NCI-H1092 (cell line): ENCODE results near the gene TNNT3.

ENCODE experiments used
- DNase-seq: peaks from one replicate; lab custom pipeline; 2025; lab: John Stamatoyannopoulos, UW

The TNNT3 gene

DNA sequence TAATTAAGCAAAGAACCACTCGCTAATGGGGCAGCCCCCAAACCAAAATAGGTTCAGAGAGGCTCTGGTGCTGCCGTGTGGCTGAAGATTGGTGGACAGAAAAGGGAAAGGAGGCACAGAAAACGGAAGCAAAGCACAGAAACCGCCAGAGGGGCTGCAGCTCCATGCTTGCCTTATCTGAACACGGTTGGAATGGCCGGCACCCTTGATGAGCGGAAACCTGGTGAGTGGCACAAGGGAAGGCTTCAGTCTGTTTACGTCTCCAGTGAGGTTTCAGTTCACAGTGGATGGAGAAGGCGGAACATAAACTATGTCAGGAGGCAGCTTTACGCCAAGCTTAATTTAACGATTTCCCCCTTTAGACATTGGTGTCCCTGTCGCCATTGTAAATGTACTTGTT, 22.6 kb upstream of the TNNT3 start:
- no peak for DNase-seq

- DNase-seq: no peak
Observed at GRCh38 chr11:1899090-1899489, 20.4 kb upstream of the TNNT3 start.

GRCh38 chr11:1899686-1900085, 19.8 kb upstream of the TNNT3 start:
- DNase-seq: no peak

GRCh38 chr11:1906181-1906580, 13.3 kb upstream of the TNNT3 start:
- DNase-seq: no peak

DNA sequence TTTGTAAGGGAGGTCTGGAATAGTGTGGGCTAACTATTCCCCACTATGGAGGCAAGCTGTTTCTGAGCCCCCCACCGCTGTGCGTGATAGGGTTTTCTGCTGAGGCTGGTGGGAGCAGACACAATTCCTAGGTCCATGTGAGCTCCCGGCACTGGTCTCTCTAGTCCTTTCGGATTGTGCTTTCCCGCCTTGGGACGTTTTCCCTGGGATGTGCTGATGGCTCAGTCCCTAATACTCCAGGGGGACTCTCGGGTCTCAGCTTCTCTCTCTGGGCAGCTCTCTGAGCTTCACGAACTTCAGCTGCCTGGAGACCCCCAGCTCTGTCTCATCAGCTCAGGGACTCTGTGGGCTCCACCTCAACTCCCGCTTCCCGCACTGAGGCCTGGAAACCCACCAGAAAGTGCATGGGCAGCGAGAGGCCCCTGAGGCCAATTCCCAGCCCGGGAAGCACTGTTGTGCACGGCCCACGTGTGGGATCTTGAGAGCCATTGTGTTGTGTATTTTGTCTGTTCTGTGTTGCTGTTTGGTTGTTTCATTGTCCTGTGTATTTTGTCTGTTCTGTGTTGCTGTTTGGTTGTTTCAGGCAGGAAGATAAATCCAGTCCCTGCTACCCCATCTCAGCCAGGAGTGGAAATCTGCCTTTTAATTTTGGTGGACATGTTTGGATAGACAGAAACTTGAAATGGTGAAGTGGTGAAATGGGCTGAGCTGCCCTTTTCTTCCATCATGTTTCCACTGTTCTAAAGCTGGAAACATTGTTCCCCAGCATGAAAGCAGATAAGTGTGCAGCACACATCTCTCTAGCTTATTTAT, 12.7 kb upstream of the TNNT3 start:
- DNase-seq: no peak

- no peak for DNase-seq
Observed at GRCh38 chr11:1908618-1909017, 10.9 kb upstream of the TNNT3 start.

DNA sequence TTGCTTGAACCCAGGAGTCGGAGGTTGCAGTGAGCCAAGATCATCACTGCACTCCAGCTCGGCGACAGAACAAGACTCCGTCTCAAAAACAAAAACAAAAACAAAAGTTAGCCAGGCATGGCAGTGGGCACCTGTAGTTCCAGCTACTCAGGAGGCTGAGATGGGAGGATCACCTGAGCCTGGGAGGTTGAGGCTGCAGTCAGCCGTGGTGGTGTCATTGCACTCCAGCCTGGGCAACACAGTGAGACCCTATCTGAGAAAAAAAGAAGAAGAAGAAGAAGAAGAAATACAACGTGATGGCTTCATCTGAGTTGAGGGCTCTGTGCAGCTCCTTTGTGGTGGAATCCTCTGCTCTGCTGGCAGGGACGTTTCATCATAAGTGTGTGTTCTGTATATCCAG, 10.0 kb upstream of the TNNT3 start:
- no peak for DNase-seq

DNA sequence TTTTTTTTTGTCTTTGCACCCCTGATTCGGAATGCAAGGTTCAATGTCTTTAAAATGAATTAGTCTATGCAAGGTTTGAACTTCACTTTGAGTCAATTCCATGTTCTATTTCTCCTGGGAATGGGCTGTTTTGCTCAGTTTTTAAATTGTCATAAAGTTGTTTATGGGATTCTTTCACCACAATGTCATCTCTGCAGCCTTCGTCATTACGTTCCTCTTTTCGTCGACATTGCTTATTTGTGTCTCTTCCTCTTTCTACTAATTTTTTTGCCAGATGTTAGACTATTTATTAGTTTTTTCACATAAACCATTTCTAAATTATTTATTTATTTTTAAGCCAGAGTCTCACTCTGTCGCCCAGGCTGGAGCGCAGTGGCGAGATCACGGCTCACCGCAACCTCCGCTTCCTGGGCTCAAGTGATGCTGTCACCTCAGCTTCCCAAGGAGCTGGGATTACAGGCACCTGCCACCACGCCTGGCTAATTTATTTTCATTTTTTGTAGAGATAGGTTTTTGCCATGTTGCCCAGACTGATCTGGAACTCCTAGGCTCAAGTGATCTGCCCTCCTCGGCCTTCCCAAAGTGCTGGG, 7.1 kb upstream of the TNNT3 start:
- DNase-seq: no peak

DNA sequence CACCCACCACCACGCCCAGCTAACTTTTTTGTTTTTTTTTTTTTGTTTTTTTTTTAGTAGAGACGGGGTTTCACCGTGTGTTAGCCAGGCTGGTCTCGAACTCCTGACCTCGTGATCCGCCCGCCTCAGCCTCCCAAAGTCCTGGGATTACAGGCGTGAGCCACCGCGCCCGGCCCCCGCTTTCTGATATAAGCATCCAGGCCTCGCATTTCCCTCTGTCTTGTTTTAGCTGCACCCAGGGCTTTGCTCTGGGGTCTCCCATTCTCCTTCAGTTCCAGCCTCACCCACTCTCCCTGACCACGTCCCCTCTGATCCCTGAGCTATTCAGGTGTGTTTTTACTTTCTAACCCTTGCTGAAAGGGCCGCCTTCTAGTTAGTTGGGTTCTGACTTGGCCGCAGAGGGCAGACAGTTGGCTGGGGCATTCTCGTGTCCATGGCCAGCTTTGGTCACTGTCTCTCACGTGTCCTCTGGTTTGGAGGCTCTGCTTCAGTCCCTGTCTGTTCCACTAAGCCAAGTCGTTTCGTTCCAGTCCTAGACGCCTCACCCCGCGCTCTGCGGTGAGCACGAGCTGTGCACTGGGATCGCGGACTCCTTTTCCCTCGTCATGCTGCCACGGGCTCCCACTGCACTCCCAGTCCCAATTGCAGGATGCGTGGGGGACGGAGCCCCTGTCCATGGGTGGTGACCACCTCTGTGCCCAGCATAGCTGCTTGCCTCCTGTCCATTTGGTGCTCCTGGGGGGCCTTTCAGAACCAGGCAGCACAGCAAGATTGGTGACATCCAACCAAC, 6.0 kb upstream of the TNNT3 start:
- no peak for DNase-seq

GRCh38 chr11:1915795-1916131, 3.7 kb upstream of the TNNT3 start:
- no peak for DNase-seq

- DNase-seq: no peak
Observed at GRCh38 chr11:1916132-1916985, 3.1 kb upstream of the TNNT3 start.

DNA sequence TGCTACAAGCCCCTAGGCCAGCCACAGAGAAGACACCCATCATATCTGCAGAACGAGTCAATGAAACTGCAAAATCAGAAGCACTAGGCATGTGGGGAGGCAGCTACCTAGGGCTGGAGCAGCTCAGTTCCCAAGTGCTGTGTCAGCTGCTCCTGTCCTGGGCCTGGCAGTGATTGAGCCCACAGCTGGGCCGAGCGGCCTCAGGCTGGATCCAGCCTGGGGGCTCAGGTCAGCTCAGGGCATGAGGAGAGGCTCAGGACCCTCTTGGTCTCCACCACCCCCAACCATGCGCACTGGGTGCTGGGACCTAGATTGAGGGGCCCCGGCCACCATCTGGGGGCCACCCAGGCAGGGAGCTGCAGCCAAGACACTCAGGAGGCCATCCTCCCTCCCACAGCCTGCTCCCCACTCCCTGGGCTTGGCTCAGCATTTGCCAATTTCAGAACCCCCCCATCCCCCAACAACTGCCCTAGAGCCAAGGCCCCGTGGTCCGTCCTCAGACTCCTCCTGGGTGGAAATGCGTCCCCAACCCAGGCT, 2.4 kb upstream of the TNNT3 start:
- no peak for DNase-seq

DNA sequence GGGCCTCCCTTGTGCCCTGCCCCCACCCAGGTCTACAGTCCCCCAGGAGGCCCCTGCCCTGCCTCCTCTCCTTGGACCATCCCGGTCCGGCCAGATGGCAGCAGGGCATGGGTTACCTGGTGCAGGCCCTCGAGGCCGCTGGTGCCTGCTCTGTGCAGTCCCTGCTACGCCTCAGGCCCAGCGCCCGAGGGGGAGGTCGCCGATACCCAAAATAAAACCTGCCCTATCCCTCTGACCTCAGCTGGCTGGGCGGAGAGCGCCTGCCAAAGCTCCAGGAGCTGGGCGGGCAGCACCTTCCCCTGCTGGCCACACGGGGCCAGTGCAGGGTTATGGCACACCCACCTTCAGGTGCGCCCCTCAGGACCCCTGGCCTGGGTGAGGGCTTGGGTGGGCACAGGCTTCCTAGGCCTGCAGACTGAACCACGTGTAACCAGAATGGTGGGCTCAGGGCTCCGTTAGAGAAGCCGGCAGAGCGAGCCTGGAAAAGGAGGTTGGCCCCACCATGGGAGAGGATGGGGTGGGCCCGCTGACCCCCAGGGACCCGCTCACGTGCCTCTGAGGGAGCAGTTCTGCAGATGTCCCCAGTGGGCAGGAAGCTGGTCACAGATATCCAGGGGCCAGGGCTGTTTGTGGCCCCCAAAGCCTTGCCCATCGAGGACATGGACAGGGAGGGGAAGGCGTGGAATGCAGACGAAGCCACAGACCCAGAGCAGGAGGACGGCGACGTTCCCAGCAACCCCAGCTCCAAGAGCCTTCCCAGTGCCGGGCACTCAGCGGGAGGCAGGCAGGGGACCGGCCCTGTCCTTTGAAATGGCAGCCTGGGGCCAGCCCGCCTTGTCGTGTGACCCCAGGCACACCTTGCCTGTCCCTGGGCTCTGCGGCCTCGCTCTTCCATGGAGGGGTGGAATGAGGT, 1.7 kb upstream of the TNNT3 start:
- DNase-seq: no peak

DNA sequence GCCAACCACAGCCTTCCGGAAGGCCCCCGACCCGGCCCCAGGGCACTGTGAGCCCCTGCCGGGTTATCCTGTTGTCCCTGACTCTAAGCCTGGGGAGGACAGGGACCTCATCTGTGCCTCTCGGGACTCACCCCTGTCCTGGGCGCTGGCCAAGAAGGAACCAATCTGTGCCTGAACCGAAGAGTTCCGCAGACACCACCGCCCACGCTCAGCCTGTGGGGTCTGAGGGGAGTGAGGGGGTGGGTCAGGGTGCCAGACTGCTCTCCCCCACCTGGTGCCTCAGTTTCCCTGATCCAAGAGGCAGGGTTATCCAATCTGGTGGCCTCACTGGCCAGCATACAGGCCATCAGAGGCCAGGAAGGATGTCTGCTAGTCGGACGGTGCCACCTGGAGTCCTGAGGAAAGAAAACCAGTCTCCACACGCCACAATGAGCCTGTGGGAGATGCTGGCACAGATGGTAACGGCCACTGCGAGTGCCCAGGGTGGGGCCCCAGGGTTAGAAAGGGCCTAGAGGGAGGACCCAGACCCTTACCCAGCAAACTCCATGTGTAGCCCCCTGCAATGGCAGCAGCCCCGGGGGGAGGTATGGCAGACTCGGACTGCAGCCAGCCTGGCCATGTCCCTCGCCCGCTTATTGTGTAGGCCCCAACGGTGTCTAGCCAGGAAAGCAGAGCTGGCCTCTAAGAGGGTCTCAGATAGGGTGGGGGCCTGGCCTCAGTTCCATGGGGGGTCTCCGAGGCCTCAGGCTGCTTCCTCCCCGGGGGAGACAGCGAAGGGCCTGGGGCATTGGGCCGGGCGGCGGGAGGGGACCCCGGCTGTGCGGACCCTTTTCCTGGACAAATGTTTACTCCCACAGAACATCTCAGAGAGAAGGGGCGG, 827 bp upstream of the TNNT3 start:
- no peak for DNase-seq

GRCh38 chr11:1920128-1920908, 815 bp downstream of the TNNT3 start:
- DNase-seq: no peak

DNA sequence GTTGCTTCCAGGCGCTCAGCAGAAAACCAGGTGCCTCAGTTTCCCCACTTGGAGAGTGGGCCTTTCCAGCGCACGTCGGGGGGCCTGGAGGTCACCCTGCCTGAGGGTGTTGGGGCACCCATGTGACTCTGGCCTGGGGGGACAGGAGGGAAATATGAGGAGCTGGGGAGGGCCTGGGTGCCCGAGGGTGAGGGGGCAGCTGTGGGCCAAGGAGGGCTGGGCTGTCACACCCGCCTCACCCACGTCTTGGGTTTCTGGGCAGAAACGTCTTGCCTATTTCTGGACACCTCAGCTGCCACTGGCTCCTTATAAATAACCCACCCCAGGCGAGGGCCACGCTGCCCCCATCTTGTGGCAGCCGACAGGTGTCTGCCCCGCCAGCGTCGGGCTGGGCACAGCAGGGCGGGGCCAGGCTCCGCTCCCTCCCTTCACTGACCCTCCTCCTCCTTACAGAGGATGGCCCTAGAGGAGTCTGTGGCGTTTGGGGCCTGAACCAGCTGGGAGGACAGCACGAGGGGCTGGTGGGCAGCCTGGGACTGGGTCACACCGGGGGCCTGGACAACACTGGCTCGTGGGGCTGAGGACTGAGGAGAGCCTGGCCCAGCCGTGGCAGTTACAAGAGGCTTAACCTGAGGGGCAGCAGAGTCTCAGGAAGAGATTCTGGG, 1.5 kb downstream of the TNNT3 start:
- DNase-seq: no peak

DNA sequence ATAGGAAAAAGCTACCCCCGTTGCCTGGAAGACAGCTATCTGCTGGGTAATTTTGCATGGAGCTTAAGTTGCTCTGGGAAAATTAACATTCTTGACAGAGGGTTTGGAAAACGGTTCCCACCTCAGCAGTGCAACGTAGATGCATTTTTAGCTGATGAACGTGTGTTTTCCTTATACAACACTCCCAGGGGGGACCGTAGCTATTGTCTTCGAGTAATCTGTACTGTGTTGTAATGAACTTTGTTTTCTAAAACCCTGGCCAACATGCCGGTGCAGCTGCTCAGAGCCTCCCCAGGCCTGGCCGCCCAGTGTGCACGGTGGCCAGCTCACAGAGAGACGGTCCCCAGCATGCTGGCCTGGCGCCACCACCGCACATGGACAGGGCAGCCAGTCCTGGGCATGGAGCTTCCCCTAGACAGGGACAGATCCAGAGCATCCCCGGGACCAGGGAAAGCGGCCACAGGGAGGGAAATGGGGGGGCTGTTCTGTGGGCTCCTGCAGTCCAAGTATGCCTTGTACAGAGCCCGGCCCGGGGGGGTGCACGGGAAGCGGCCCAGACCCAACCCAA, 2.2 kb downstream of the TNNT3 start:
- no peak for DNase-seq

- no peak for DNase-seq
Observed at GRCh38 chr11:1922481-1923081, 3.1 kb downstream of the TNNT3 start.
